HepG2 (cell line): ENCODE results near the gene EIF1. TPM values are rescaled to one million over a fixed set of nuclear protein-coding genes. Genes with fewer than 3 reads are reported as not detected.

ENCODE experiments used
- CERS6 ChIP-seq: sonication (generic); formaldehyde crosslinking; IDR thresholded peaks from 2 replicates; pipeline ENCODE4 v1.5.0; 2020; ENCODE audit warnings: missing genetic modification reagents
- CREM ChIP-seq, 2 experiments: sonication (generic) in 1 of 2; formaldehyde crosslinking in 1 of 2; IDR thresholded peaks; 2 replicates each; pipeline versions ENCODE4 v1.4.0 to v1.6.1; 2016 to 2020; ENCODE audit warnings: antibody characterized with exemption in 1 of 2, mild to moderate bottlenecking in 1 of 2, missing genetic modification reagents in 1 of 2
- ESRRA ChIP-seq: sonication (generic); formaldehyde crosslinking; IDR thresholded peaks from 2 replicates; pipeline ENCODE4 v1.5.1; 2020; ENCODE audit warnings: mild to moderate bottlenecking, low read depth, missing genetic modification reagents
- FOXA3 ChIP-seq: IDR thresholded peaks from 2 replicates; pipeline ENCODE4 v1.6.1; 2016; ENCODE audit warnings: missing genetic modification reagents, missing compliant biosample characterization
- FOXK2 ChIP-seq: fragments of 450-650 bp; IDR thresholded peaks from 2 replicates; pipeline ENCODE4 v1.6.1; 2016
- ISX ChIP-seq: sonication (generic); formaldehyde crosslinking; conservative IDR thresholded peaks from 2 replicates; pipeline ENCODE4 v1.5.0; 2020; ENCODE audit warnings: missing genetic modification reagents
- JUNB ChIP-seq: sonication (generic); formaldehyde crosslinking; IDR thresholded peaks from 2 replicates; pipeline ENCODE4 v1.8.0; 2022; ENCODE audit warnings: missing genetic modification reagents, mild to moderate bottlenecking, borderline replicate concordance
- KLF13 ChIP-seq: sonication (generic); formaldehyde crosslinking; IDR thresholded peaks from 2 replicates; pipeline ENCODE4 v1.4.0; 2020; ENCODE audit warnings: mild to moderate bottlenecking, missing genetic modification reagents
- PCBP2 ChIP-seq: fragments of 200-400 bp; formaldehyde crosslinking; optimal IDR thresholded peaks from 2 replicates; pipeline ENCODE3; 2018; ENCODE audit warnings: low read length, low read depth; ENCODE audit not compliant: poor library complexity, severe bottlenecking
- PRPF4 ChIP-seq: fragments of 200-400 bp; formaldehyde crosslinking; IDR thresholded peaks from 2 replicates; pipeline ENCODE4 v1.6.1; 2016; ENCODE audit warnings: low read length, low read depth; ENCODE audit not compliant: poor library complexity, severe bottlenecking
- REL ChIP-seq: sonication (generic); formaldehyde crosslinking; conservative IDR thresholded peaks from 2 replicates; pipeline ENCODE4 v1.8.0; 2022; ENCODE audit warnings: mild to moderate bottlenecking, missing genetic modification reagents, moderate library complexity
- REXO4 ChIP-seq: sonication (generic); formaldehyde crosslinking; IDR thresholded peaks from 2 replicates; pipeline ENCODE4 v1.8.0; 2022; ENCODE audit warnings: missing genetic modification reagents, mild to moderate bottlenecking, borderline replicate concordance
- TEAD3 ChIP-seq: optimal IDR thresholded peaks from 2 replicates; pipeline ENCODE3; 2016; ENCODE audit warnings: borderline replicate concordance
- USF2 ChIP-seq, 2 experiments: sonication (generic) in 1 of 2; formaldehyde crosslinking in 1 of 2; IDR thresholded peaks; 2 replicates each; pipeline versions ENCODE4 v1.5.1 to v1.6.1; 2011 to 2020; ENCODE audit warnings: borderline replicate concordance in 1 of 2, low read depth in 1 of 2, low read length in 1 of 2, mild to moderate bottlenecking in 1 of 2, missing genetic modification reagents in 1 of 2, moderate library complexity in 1 of 2
- YEATS2 ChIP-seq: sonication (generic); formaldehyde crosslinking; IDR thresholded peaks from 2 replicates; pipeline ENCODE4 v1.4.0; 2020; ENCODE audit warnings: missing genetic modification reagents, borderline replicate concordance
- ZGPAT ChIP-seq: IDR thresholded peaks from 2 replicates; pipeline ENCODE4 v1.6.1; 2016; ENCODE audit warnings: mild to moderate bottlenecking
- ZNF275 ChIP-seq: sonication (generic); formaldehyde crosslinking; IDR thresholded peaks from 2 replicates; pipeline ENCODE4 v1.8.0; 2022; ENCODE audit warnings: missing genetic modification reagents, mild to moderate bottlenecking, inconsistent platforms, borderline replicate concordance
- ZNF280D ChIP-seq: sonication (generic); formaldehyde crosslinking; IDR thresholded peaks from 2 replicates; pipeline ENCODE4 v1.5.1; 2020; ENCODE audit warnings: mild to moderate bottlenecking, missing genetic modification reagents
- ZNF432 ChIP-seq: sonication (generic); formaldehyde crosslinking; IDR thresholded peaks from 2 replicates; pipeline ENCODE4 v1.5.0; 2020; ENCODE audit warnings: missing genetic modification reagents, mild to moderate bottlenecking, borderline replicate concordance
- ZNF891 ChIP-seq: sonication (generic); formaldehyde crosslinking; IDR thresholded peaks from 2 replicates; pipeline ENCODE4 v1.5.0; 2020; ENCODE audit warnings: mild to moderate bottlenecking, missing genetic modification reagents
- polyA plus RNA-seq, 8 experiments: library from polyadenylated mRNA; depleted of rRNA in 3 of 8; stranded (reverse) in 7 of 8; unstranded in 1 of 8; fragments of >200 nt; fragmentation: Illumina TruSeq in 4 of 8; extraction: Trizol in 4 of 8; gene quantifications; 2 replicates each; pipeline versions ENCODE4 v1.2.1 to v1.2.3, GENCODE V29; 2011 to 2016; ENCODE audit warnings: low read depth in 4 of 8, missing spikeins in 1 of 8, mixed read lengths in 1 of 8; ENCODE audit not compliant: insufficient read depth in 1 of 8
- total RNA-seq, 5 experiments: library from RNA; depleted of rRNA; stranded (reverse); fragments of >200 nt; fragmentation: Illumina TruSeq; extraction: Trizol; gene quantifications; 2 replicates each; pipeline ENCODE4 v1.2.3, GENCODE V29; 2016; ENCODE audit warnings: low read depth in 1 of 5

Gene EIF1
- total and polyA plus RNA-seq, 2 of the 13 experiments (the other 11 are each of a cell fraction or from before 2014, with no cell fraction given): 147 to 517 TPM

- no peak for TF ChIP-seq ZGPAT (CRISPR knock-in tag)
- TF ChIP-seq ESRRA (CRISPR knock-in tag): no peak
- no peak for TF ChIP-seq FOXA3
- TF ChIP-seq JUNB (CRISPR knock-in tag): no peak
- no peak for TF ChIP-seq ZNF280D (CRISPR knock-in tag)
- TF ChIP-seq PRPF4: no peak
- TF ChIP-seq CERS6: no peak
- no peak for TF ChIP-seq REXO4 (CRISPR knock-in tag)
- no peak for TF ChIP-seq YEATS2 (CRISPR knock-in tag)
- TF ChIP-seq ZNF275 (CRISPR knock-in tag): no peak; the same call in 1 of the 2 replicates
- no peak for TF ChIP-seq USF2 (IDR thresholded peaks at IDR 0.05; ENCODE audit: low read depth, low read length)
- TF ChIP-seq USF2 (CRISPR knock-in tag; IDR thresholded peaks at IDR 0.05; ENCODE audit: borderline replicate concordance): no peak
- TF ChIP-seq ZNF432 (CRISPR knock-in tag): no peak
- TF ChIP-seq KLF13 (CRISPR knock-in tag): no peak
- peak; percentile 55; the same call in 1 of the 2 replicates for TF ChIP-seq ZNF891 (CRISPR knock-in tag)
- no peak for TF ChIP-seq REL
- TF ChIP-seq ISX (CRISPR knock-in tag): no peak
- no peak for TF ChIP-seq PCBP2
- no peak for TF ChIP-seq TEAD3 (CRISPR knock-in tag)
- no peak for TF ChIP-seq CREM (IDR thresholded peaks at IDR 0.05)
- no peak for TF ChIP-seq CREM (CRISPR knock-in tag; IDR thresholded peaks at IDR 0.05)
- no peak for TF ChIP-seq FOXK2
Measured at GRCh38 chr17:41667280-41668041, 21.2 kb upstream of the EIF1 start (continued).
